MM.1S (cell line): Measurements from ENCODE around the gene FBXW7.

Source experiments
- CTCF ChIP-seq: fragments of 300-600 bp; sonication (generic); IDR thresholded peaks from 2 replicates; pipeline ENCODE4 v1.5.1; 2016; ENCODE audit warnings: antibody characterized with exemption, low read length, mixed read lengths
- EZH2 ChIP-seq: fragments of 300-600 bp; sonication (generic); optimal IDR thresholded peaks from 2 replicates; pipeline ENCODE3; 2017; ENCODE audit warnings: low read depth, mild to moderate bottlenecking, antibody characterized with exemption, low read length, mixed read lengths
- EZH2phosphoT487 ChIP-seq: fragments of 300-600 bp; sonication (generic); IDR thresholded peaks from 2 replicates; pipeline ENCODE4 v1.6.1; 2018; ENCODE audit warnings: antibody characterized with exemption, low read length

GRCh38 chr4:152579107-152579764 lies 43.3 kb upstream of the FBXW7 start:
- no peak for TF ChIP-seq EZH2
- TF ChIP-seq CTCF = no peak
- TF ChIP-seq EZH2phosphoT487 = no peak
